Measurements from ENCODE around the gene SYT1.

The SYT1 gene

GRCh38 chr12:78885466-78885865 lies 20.9 kb downstream of the SYT1 start:
- H3K36me3 ChIP-seq (ENCODE audit: control insufficient read depth in 2 of 2, insufficient read depth in 1 of 2, low read length in 2 of 2): no peaks in the 10 kb centered on the region
- no peaks in the 10 kb centered on the region for H3K9me3 ChIP-seq (ENCODE audit: control insufficient read depth, insufficient read depth, low read depth, low read length)
- H3K27ac ChIP-seq (ENCODE audit: extremely low read depth, low read depth, low read length): no peak overlapping the region
- H3K4me1 ChIP-seq (ENCODE audit: control insufficient read depth, insufficient read depth, low read length): no peaks in the 10 kb centered on the region
- POLR2A ChIA-PET: no interaction called here
- TF ChIP-seq ZNF473 (tag by site-specific recombination; IDR thresholded peaks at IDR 0.05): no peak
- TF ChIP-seq ZNF19 (tag by site-specific recombination; IDR thresholded peaks at IDR 0.05; ENCODE audit: low read depth): no peak
- TF ChIP-seq ZNF155 (tag by site-specific recombination; IDR thresholded peaks at IDR 0.05): no peak
- no peak for TF ChIP-seq ZSCAN5A (tag by site-specific recombination; IDR thresholded peaks at IDR 0.05)
- TF ChIP-seq ZNF175 (tag by site-specific recombination; IDR thresholded peaks at IDR 0.05): no peak
- no peak overlapping the region for H3K4me3 ChIP-seq (ENCODE audit: low read depth, low read length)
- CTCF ChIA-PET: interaction anchor here (0.5 kb wide), 1 partner anchor 96 kb away, joined by 5 read pairs; no protein-coding TSS in a partner anchor

GRCh38 chr12:78886719-78887407 lies 22.3 kb downstream of the SYT1 start:
- Histone ChIP-seq H3K36me3 (ENCODE audit: control insufficient read depth in 2 of 2, insufficient read depth in 1 of 2, low read length in 2 of 2) (no peaks in the 10 kb centered on the region), H3K4me1 (ENCODE audit: control insufficient read depth, insufficient read depth, low read length) (no peaks in the 10 kb centered on the region), H3K9me3 (ENCODE audit: control insufficient read depth, insufficient read depth, low read depth, low read length) (no peaks in the 10 kb centered on the region), H3K27ac (ENCODE audit: extremely low read depth, low read depth, low read length) (no peak overlapping the region), H3K4me3 (ENCODE audit: low read depth, low read length) (no peak overlapping the region)
- ChIA-PET POLR2A (no interaction called here), CTCF (no interaction called here)
- TF ChIP-seq CTCF (tag by site-specific recombination; IDR thresholded peaks at IDR 0.05): no peak
- TF ChIP-seq ZBTB8A (tag by site-specific recombination; IDR thresholded peaks at IDR 0.05): no peak
- TF ChIP-seq ZNF239 (tag by site-specific recombination; IDR thresholded peaks at IDR 0.05): no peak
- no peak for TF ChIP-seq ZNF214 (tag by site-specific recombination; IDR thresholded peaks at IDR 0.05; ENCODE audit: borderline replicate concordance)
- no peak for TF ChIP-seq GLIS2 (tag by site-specific recombination; IDR thresholded peaks at IDR 0.05)
- TF ChIP-seq TCF7L2 (IDR thresholded peaks at IDR 0.05; ENCODE audit: borderline replicate concordance, low read depth, low read length): no peak
- no peak for TF ChIP-seq ZNF560 (tag by site-specific recombination; IDR thresholded peaks at IDR 0.05; ENCODE audit: borderline replicate concordance)
- TF ChIP-seq ZBTB44 (tag by site-specific recombination; IDR thresholded peaks at IDR 0.05): no peak
- TF ChIP-seq ZNF391 (tag by site-specific recombination; IDR thresholded peaks at IDR 0.05; ENCODE audit: borderline replicate concordance, low read depth): no peak
- no peak for TF ChIP-seq ZNF48 (tag by site-specific recombination; IDR thresholded peaks at IDR 0.05)
- no peak for TF ChIP-seq RBAK (tag by site-specific recombination; IDR thresholded peaks at IDR 0.05)
- TF ChIP-seq ZNF350 (tag by site-specific recombination; IDR thresholded peaks at IDR 0.05): no peak
- TF ChIP-seq KLF17 (tag by site-specific recombination; IDR thresholded peaks at IDR 0.05): no peak
- no peak for TF ChIP-seq ZNF747 (tag by site-specific recombination; IDR thresholded peaks at IDR 0.05)
- no peak for TF ChIP-seq ZNF274 (IDR thresholded peaks at IDR 0.05; ENCODE audit: low read length)
- TF ChIP-seq ZNF274 (tag by site-specific recombination; IDR thresholded peaks at IDR 0.05; ENCODE audit: borderline replicate concordance): no peak

Measured in HEK293 (cell line).